ENCODE results near the gene UBXN7. TPM values are rescaled to one million over a fixed set of nuclear protein-coding genes. Genes with fewer than 3 reads are reported as not detected.

Gene UBXN7
- total RNA-seq, 2 experiments from 2014 or later, result 55.9 to 60.5 TPM

GRCh38 chr3:196340466-196340865 lies 91.8 kb downstream of the UBXN7 start:
- peaks cover 10% of the 10 kb centered on the region for H3K27me3 Mint-ChIP-seq
- H3K27ac Mint-ChIP-seq, result no peak overlapping the region

DNA sequence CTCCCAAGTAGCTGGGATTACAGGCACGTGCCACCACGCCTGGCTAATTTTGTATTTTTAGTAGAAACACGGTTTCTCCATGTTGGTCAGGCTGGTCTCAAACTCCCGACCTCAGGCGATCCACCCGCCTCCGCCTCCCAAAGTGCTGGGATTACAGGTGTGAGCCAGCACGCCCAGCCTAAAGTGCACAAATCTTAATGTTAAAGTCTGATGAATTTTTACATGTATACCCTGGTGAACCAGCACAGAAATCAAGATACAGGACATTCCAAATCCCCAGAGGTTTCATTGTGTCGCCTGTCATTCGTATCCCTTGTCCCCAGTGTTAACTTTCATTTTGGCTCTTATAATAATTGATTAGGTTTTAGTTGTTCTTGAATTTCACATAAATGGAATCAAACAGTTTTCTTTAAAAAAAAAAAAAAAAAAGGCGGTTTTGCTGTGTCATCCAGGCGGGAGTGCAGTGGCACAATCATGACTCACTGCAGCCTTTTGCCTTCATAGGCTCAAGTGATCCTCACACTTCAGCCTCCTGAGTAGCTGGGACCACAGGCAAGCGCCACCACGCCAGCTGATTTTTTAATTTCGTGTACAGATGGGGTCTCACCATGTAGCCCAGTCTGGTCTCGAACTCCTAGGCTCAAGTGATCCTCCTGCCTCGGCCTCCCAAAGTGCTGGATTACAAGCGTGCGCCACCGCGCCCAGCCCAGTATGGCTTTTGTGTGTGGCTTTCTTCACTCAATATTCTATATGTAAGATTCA lies 92.6 kb downstream of the UBXN7 start:
- H3K27ac Mint-ChIP-seq, result no peak overlapping the region
- no peak overlapping the region for H3K4me3 Mint-ChIP-seq
- ChIA-PET CTCF (no interaction called here), POLR2A (interaction anchor here (1.7 kb wide), 1 partner anchor 12 kb away, joined by 4 read pairs; no protein-coding TSS in a partner anchor)
- H3K9me3 Mint-ChIP-seq, result no peaks in the 10 kb centered on the region
- H3K27me3 Mint-ChIP-seq, result peaks cover 10% of the 10 kb centered on the region
- H3K36me3 Mint-ChIP-seq (ENCODE audit: low read depth), result no peaks in the 10 kb centered on the region
- DNase-seq, result no peak
- H3K4me1 Mint-ChIP-seq, result peaks cover 4% of the 10 kb centered on the region

More at GRCh38 chr3:196340466-196340865, 91.8 kb downstream of the UBXN7 start:
- Mint-ChIP-seq H3K9me3 (no peaks in the 10 kb centered on the region), H3K4me3 (no peak overlapping the region), H3K4me1 (peaks cover 4% of the 10 kb centered on the region), H3K36me3 (ENCODE audit: low read depth) (no peaks in the 10 kb centered on the region)
- DNase-seq, result no peak
- ChIA-PET POLR2A (no interaction called here), CTCF (no interaction called here)

DNA sequence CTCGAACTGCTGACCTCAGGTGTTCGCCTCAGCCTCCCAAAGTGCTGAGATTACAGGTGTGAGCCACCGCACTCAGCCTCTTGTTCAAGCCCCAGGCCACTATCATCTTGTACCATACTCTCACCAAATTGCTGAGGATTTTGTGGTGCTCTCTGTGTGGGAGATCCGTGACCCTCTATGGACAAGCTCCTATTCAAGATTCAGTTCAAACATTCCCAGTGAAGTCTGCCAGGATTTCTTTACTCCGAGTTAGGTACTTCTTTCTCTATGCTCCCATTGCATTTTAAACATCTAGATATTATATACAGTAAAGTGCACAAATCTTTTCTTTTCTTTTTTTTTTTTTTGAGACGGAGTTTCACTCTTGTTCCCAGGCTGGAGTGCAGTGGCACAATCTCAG lies 93.2 kb downstream of the UBXN7 start:
- Mint-ChIP-seq H3K9me3 (no peaks in the 10 kb centered on the region), H3K36me3 (ENCODE audit: low read depth) (no peaks in the 10 kb centered on the region), H3K4me1 (peaks cover 4% of the 10 kb centered on the region), H3K27me3 (peaks cover 12% of the 10 kb centered on the region), H3K4me3 (no peak overlapping the region), H3K27ac (no peak overlapping the region)
- ChIA-PET POLR2A (interaction anchor here (1.7 kb wide), 1 partner anchor 12 kb away, joined by 4 read pairs; no protein-coding TSS in a partner anchor), CTCF (no interaction called here)
- DNase-seq, result no peak

GRCh38 chr3:196336319-196337145 lies 95.7 kb downstream of the UBXN7 start:
- ChIA-PET CTCF (interaction anchor here (0.6 kb wide), 1 partner anchor 245 kb away, joined by 3 read pairs; no protein-coding TSS in a partner anchor), POLR2A (no interaction called here)
- Mint-ChIP-seq H3K36me3 (ENCODE audit: low read depth) (no peaks in the 10 kb centered on the region), H3K27ac (no peak overlapping the region), H3K9me3 (no peaks in the 10 kb centered on the region), H3K4me1 (peaks cover 4% of the 10 kb centered on the region), H3K27me3 (peaks cover 12% of the 10 kb centered on the region), H3K4me3 (no peak overlapping the region)
- DNase-seq, result no peak

- H3K4me1 Mint-ChIP-seq, result peaks cover 4% of the 10 kb centered on the region
- H3K4me3 Mint-ChIP-seq, result no peak overlapping the region
- H3K27me3 Mint-ChIP-seq, result peaks cover 12% of the 10 kb centered on the region
- no peaks in the 10 kb centered on the region for H3K9me3 Mint-ChIP-seq
- POLR2A ChIA-PET, result no interaction called here
- CTCF ChIA-PET, result no interaction called here
- no peak for DNase-seq
- no peaks in the 10 kb centered on the region for H3K36me3 Mint-ChIP-seq (ENCODE audit: low read depth)
- H3K27ac Mint-ChIP-seq, result no peak overlapping the region
Observed at GRCh38 chr3:196335503-196335948, 96.7 kb downstream of the UBXN7 start.

GRCh38 chr3:196334982-196335381 lies 97.2 kb downstream of the UBXN7 start:
- Mint-ChIP-seq H3K9me3 (no peaks in the 10 kb centered on the region), H3K27ac (no peak overlapping the region), H3K27me3 (peaks cover 11% of the 10 kb centered on the region), H3K4me1 (peaks cover 4% of the 10 kb centered on the region), H3K36me3 (ENCODE audit: low read depth) (no peaks in the 10 kb centered on the region), H3K4me3 (no peak overlapping the region)
- CTCF ChIA-PET, result interaction anchor here (1.1 kb wide), 1 partner anchor 15 kb away, joined by 3 read pairs; no protein-coding TSS in a partner anchor
- POLR2A ChIA-PET, result no interaction called here
- DNase-seq, result no peak

- CTCF ChIA-PET, result interaction anchor here (0.6 kb wide), 1 partner anchor 480 kb away, joined by 3 read pairs; no protein-coding TSS in a partner anchor
- Mint-ChIP-seq H3K27me3 (peaks cover 12% of the 10 kb centered on the region), H3K4me3 (no peak overlapping the region), H3K4me1 (no peaks in the 10 kb centered on the region), H3K9me3 (no peaks in the 10 kb centered on the region), H3K27ac (no peak overlapping the region), H3K36me3 (ENCODE audit: low read depth) (no peaks in the 10 kb centered on the region)
- POLR2A ChIA-PET, result no interaction called here
- no peak for DNase-seq
Observed at GRCh38 chr3:196332168-196332567, 100.1 kb downstream of the UBXN7 start.

DNA sequence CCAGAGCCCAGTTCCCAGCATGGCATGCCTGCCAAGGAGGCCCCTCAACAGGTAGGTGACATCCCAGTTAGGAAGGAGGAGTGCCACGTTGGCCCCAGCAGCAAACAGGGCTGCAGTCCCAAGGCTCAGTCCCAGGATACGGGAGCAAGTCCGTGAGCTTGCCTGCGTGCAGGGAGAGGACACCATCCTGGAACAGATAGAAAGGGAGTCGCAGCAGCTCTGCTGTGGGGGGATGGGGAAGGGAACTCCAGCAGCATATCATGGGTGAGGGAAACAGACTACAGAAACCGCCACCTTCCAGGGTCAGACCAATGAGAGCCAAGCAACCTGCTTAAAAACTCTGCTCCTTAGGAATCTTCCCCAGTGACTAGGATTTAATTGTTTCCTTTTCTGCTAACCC lies 104.8 kb downstream of the UBXN7 start:
- H3K36me3 Mint-ChIP-seq (ENCODE audit: low read depth), result no peaks in the 10 kb centered on the region
- no peak for DNase-seq
- no peaks in the 10 kb centered on the region for H3K4me1 Mint-ChIP-seq
- ChIA-PET POLR2A (interaction anchor here (1.0 to 1.7 kb wide), 2 partner anchors 10 to 49 kb away, joined by 4 to 8 read pairs; partner anchors contain the start of gene DYNLT2B), CTCF (no interaction called here)
- H3K27me3 Mint-ChIP-seq, result peaks cover 15% of the 10 kb centered on the region
- no peak overlapping the region for H3K4me3 Mint-ChIP-seq
- H3K9me3 Mint-ChIP-seq, result no peaks in the 10 kb centered on the region
- H3K27ac Mint-ChIP-seq, result no peak overlapping the region

DNA sequence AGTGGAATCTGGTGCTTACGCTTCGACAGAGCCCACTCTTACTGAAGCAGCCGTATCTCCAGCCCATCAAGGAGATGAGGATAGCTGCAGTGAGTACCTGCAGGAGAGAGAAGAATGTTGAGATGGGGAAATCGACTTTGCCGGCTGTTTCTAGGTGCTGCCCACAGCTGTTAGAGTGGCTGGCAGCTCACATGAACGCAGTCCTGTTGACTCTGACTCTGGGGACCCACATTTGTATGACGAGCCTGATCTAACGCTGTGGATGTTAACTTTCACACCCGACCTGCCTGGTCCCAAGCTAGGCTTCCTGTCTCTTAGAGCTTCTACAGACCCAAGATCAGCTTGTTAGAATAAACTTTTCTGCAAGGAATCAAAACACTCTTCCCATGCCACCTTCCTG lies 105.3 kb downstream of the UBXN7 start:
- POLR2A ChIA-PET, result interaction anchor here (1.0 to 1.7 kb wide), 2 partner anchors 9 to 48 kb away, joined by 4 to 8 read pairs; partner anchors contain the start of gene DYNLT2B
- H3K4me3 Mint-ChIP-seq, result no peak overlapping the region
- no peaks in the 10 kb centered on the region for H3K9me3 Mint-ChIP-seq
- H3K4me1 Mint-ChIP-seq, result no peaks in the 10 kb centered on the region
- H3K27me3 Mint-ChIP-seq, result peaks cover 15% of the 10 kb centered on the region
- no peaks in the 10 kb centered on the region for H3K36me3 Mint-ChIP-seq (ENCODE audit: low read depth)
- DNase-seq, result no peak
- CTCF ChIA-PET, result no interaction called here
- no peak overlapping the region for H3K27ac Mint-ChIP-seq

GRCh38 chr3:196323691-196324090 lies 108.5 kb downstream of the UBXN7 start:
- no peak for DNase-seq
- CTCF ChIA-PET, result interaction anchor here (1.4 kb wide), 1 partner anchor 199 kb away, joined by 3 read pairs; no protein-coding TSS in a partner anchor
- H3K36me3 Mint-ChIP-seq (ENCODE audit: low read depth), result no peaks in the 10 kb centered on the region
- POLR2A ChIA-PET, result no interaction called here
- no peak overlapping the region for H3K27ac Mint-ChIP-seq
- H3K9me3 Mint-ChIP-seq, result no peaks in the 10 kb centered on the region
- no peak overlapping the region for H3K4me3 Mint-ChIP-seq
- peaks cover 6% of the 10 kb centered on the region for H3K4me1 Mint-ChIP-seq
- H3K27me3 Mint-ChIP-seq, result peaks cover 11% of the 10 kb centered on the region

GRCh38 chr3:196323016-196323415 lies 109.2 kb downstream of the UBXN7 start:
- Mint-ChIP-seq H3K9me3 (no peaks in the 10 kb centered on the region), H3K36me3 (ENCODE audit: low read depth) (no peaks in the 10 kb centered on the region), H3K4me3 (no peak overlapping the region), H3K4me1 (peaks cover 6% of the 10 kb centered on the region), H3K27me3 (peaks cover 11% of the 10 kb centered on the region), H3K27ac (no peak overlapping the region)
- DNase-seq, result no peak
- POLR2A ChIA-PET, result interaction anchor here (0.9 kb wide), 1 partner anchor 49 kb away, joined by 3 read pairs; no protein-coding TSS in a partner anchor
- CTCF ChIA-PET, result no interaction called here

GRCh38 chr3:196321162-196321561 lies 111.1 kb downstream of the UBXN7 start:
- Mint-ChIP-seq H3K4me1 (peaks cover 17% of the 10 kb centered on the region), H3K4me3 (no peak overlapping the region), H3K36me3 (ENCODE audit: low read depth) (no peaks in the 10 kb centered on the region), H3K27ac (no peak overlapping the region), H3K27me3 (peaks cover 2% of the 10 kb centered on the region), H3K9me3 (no peaks in the 10 kb centered on the region)
- no peak for DNase-seq
- POLR2A ChIA-PET, result interaction anchor here (1.0 kb wide), 1 partner anchor 111 kb away, joined by 6 read pairs; the partner anchor contains the start of gene UBXN7
- CTCF ChIA-PET, result no interaction called here

GRCh38 chr3:196320137-196320536 lies 112.1 kb downstream of the UBXN7 start:
- POLR2A ChIA-PET, result interaction anchor here (1.0 to 3.2 kb wide), 2 partner anchors 46 to 112 kb away, joined by 6 to 42 read pairs; partner anchors contain the start of gene UBXN7
- Mint-ChIP-seq H3K27ac (no peak overlapping the region), H3K9me3 (no peaks in the 10 kb centered on the region), H3K4me3 (no peak overlapping the region), H3K36me3 (ENCODE audit: low read depth) (no peaks in the 10 kb centered on the region), H3K27me3 (peaks cover 2% of the 10 kb centered on the region), H3K4me1 (peaks cover 19% of the 10 kb centered on the region)
- CTCF ChIA-PET, result interaction anchor here (0.5 to 0.8 kb wide), 4 partner anchors 14 to 293 kb away, joined by 3 read pairs; no protein-coding TSS in a partner anchor
- DNase-seq, result no peak
